Brain microvascular endothelial cell (primary cell): ENCODE measurements around the gene EXT2.

Experiments used
- DNase-seq: peaks from one replicate; pipeline ENCODE4 v3.0.0-alpha.2; 2020
- H3K27ac ChIP-seq: fragments of 250-450 bp; sonication (Bioruptor Pico); 2 replicates; pipeline ENCODE4 v1.5.1; 2020; ENCODE audit warnings: mild to moderate bottlenecking, moderate library complexity
- H3K27me3 ChIP-seq: fragments of 250-450 bp; sonication (Bioruptor Pico); replicated peaks from 2 replicates; pipeline ENCODE4 v1.5.1; 2020; ENCODE audit warnings: mild to moderate bottlenecking
- H3K36me3 ChIP-seq: fragments of 250-450 bp; sonication (Bioruptor Pico); replicated peaks from 2 replicates; pipeline ENCODE4 v1.5.1; 2020; ENCODE audit warnings: mild to moderate bottlenecking
- H3K4me3 ChIP-seq: 2 replicates; pipeline ENCODE4 v1.5.1; 2011; ENCODE audit warnings: low read depth, mild to moderate bottlenecking, control low read depth, low read length, moderate library complexity
- CTCF ChIP-seq: IDR thresholded peaks from 2 replicates; pipeline ENCODE4 v1.5.1; 2011; ENCODE audit warnings: low read depth, mild to moderate bottlenecking, moderate library complexity, low read length, control low read depth, inconsistent platforms; ENCODE audit errors: missing control alignments
- in situ Hi-C: cut with HindIII; loops from 2 replicates; pipeline ENCODE4 v1.10.0; 2017; ENCODE audit warnings: low sequenced_read_pairs, low pct_ligation_motif_present

The EXT2 gene

DNA sequence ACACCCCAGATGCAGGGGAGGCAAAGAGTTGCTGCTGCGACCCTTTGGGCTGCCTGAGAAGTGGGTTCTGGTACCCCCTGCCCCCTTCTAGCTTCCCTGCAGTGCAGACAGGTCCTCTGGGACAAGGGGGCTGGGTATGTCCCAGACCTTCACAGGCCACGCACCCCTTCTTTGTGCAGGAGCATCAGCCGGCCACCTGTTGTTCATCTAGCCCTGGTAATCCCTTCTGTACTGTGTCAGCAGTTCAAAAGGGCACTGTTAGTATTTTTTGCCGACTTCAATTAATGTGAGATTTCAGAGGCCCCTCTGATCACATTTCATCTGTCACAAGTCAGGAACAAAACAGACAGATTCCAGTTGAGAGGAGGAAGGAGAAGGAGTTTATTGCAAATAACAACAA, 164.6 kb downstream of the EXT2 start:
- H3K4me3 ChIP-seq = no peak overlapping the region
- in situ Hi-C loops = no loop called here
- no peak for DNase-seq
- H3K36me3 ChIP-seq = no peaks in the 10 kb centered on the region
- no peaks in the 10 kb centered on the region for H3K27me3 ChIP-seq
- no peak for TF ChIP-seq CTCF
- H3K27ac ChIP-seq = no peak overlapping the region

DNA sequence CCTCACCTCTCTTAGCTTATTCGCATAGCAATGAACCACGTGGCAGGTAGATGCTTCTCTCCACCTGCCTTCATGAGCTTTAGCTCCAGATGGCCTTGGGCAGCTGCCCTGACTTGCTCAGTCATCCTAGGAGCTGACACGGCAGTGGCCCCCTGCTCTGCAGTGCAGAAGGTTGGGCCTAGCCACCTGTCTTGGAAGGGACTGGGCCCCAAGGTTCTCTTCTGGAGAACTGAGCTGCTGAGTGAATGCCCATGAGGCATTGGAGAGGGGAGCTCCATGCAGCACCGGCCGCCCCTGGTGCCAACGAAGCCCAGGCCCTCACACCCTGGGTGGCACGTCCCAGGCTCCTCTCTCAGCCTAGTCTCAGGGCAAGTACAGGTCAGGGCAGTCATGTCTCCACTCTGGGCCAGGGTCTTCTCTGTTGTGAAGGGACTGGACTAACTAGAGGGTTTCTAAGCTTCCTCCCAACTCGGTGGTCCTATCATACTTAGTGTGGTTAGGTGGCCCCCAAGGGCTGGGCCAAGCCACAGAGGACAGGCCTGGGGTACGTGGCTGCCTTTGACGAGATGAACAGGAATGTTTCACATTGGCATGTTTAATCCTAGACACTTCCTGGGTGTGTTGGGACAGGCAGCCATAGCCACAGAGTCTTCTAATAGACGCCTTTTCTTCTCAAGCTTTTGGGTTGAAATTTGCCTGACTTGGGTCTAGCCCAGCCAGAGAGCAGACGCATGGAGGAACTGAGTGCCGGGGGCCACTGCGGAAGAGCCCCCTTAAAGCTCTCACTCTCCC, 166.5 kb downstream of the EXT2 start:
- Histone ChIP-seq H3K36me3 (no peaks in the 10 kb centered on the region), H3K27me3 (no peaks in the 10 kb centered on the region), H3K4me3 (no peak overlapping the region), H3K27ac (no peak overlapping the region)
- no peak for DNase-seq
- TF ChIP-seq CTCF = no peak
- in situ Hi-C loops = no loop called here

DNA sequence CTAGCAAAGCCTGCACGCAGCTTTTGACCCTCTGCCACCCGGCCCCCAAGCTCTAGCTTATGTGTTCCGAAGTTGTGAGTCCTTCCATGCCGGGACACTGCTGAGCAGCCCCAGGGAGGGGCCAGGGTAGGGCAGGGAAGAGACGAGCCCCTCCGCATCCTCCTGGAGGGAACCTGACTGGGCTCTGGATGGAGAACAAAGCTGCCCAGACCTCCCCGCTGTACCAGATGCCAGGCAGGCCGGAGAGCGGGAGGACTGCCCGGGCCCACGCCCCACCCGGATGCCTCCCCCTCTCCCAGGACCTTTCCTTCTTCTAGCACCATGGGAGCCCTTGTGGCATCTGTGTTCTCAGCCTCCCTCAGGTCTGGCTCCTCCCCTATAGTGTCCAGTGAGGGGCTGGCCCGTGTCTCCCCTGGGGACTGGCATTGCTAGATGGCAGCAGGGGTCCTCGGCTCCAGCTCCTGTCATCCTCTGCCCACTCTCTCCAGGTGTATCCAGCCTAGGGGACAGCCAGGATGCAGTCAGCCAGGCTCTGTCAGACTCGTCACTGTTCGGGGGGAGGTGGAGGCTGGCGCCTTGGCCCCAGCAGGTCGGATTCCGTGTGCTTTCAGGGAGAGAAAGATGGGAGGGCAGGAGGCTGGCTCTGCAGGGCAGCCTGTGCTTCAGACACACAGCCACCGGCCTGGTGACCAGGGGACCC, 168.4 kb downstream of the EXT2 start:
- TF ChIP-seq CTCF = no peak

DNA sequence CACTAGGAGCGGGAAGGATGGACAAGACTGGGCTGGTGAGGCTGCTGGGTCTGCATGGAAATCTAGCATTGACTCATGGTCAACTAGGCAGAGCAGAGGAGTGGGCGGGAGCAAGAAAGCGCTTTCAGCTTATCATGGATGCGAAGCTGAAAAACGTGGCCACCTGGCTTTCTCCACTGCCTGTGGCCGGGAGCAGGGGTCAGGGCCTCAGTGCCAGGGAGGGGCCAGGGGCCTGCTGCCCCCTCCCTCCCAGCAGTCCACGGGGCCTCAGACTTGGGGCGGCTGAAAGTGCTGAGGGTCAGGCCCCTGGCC, 168.9 kb downstream of the EXT2 start:
- no peaks in the 10 kb centered on the region for H3K27me3 ChIP-seq
- in situ Hi-C loops = no loop called here

More for the DNA sequence above, 168.4 kb downstream of the EXT2 start:
- no peaks in the 10 kb centered on the region for H3K36me3 ChIP-seq
- DNase-seq = no peak
- no peaks in the 10 kb centered on the region for H3K27me3 ChIP-seq
- H3K4me3 ChIP-seq = no peak overlapping the region
- in situ Hi-C loops = no loop called here
- H3K27ac ChIP-seq = no peak overlapping the region

GRCh38 chr11:44264761-44265160, 169.3 kb downstream of the EXT2 start:
- no peaks in the 10 kb centered on the region for H3K27me3 ChIP-seq
- H3K4me3 ChIP-seq = no peak overlapping the region
- H3K36me3 ChIP-seq = no peaks in the 10 kb centered on the region
- no peak overlapping the region for H3K27ac ChIP-seq
- DNase-seq = no peak
- in situ Hi-C loops = no loop called here
- no peak for TF ChIP-seq CTCF

More for the DNA sequence above, 168.9 kb downstream of the EXT2 start:
- no peak for TF ChIP-seq CTCF
- no peak overlapping the region for H3K4me3 ChIP-seq
- H3K36me3 ChIP-seq = no peaks in the 10 kb centered on the region
- no peak for DNase-seq
- no peak overlapping the region for H3K27ac ChIP-seq
